Tibial nerve (tissue), 4 donors: Measurements from ENCODE around the gene KLHDC8B. TPM values are rescaled to one million over a fixed set of nuclear protein-coding genes. Genes with fewer than 3 reads are reported as not detected.

Experiments used
- DNase-seq, 2 donors: peaks; one replicate each; pipeline ENCODE4 v3.0.0-alpha.2; 2019; ENCODE audit warnings: low spot score in 2 of 2
- H3K27ac ChIP-seq, 4 donors: fragments of 200-600 bp; sonication (generic) in 3 of 4; one replicate each; pipeline ENCODE4 v1.5.1; 2017 to 2019; ENCODE audit warnings: mild to moderate bottlenecking in 1 of 4
- H3K27me3 ChIP-seq, 2 donors: fragments of 200-600 bp; sonication (generic) in 1 of 2; one replicate each; pipeline versions ENCODE4 v1.5.1 to v1.6.0; 2017 to 2019
- H3K36me3 ChIP-seq, 3 donors: fragments of 200-600 bp; sonication (generic); one replicate each; pipeline ENCODE4 v1.5.1; 2018 to 2019
- H3K4me1 ChIP-seq, 4 donors: fragments of 200-600 bp; sonication (generic) in 3 of 4; one replicate each; pipeline ENCODE4 v1.5.1; 2017 to 2019
- H3K4me3 ChIP-seq, 4 donors: fragments of 200-600 bp; sonication (generic) in 3 of 4; one replicate each; pipeline ENCODE4 v1.5.1; 2017 to 2019; ENCODE audit warnings: mild to moderate bottlenecking in 1 of 4, moderate library complexity in 1 of 4
- H3K9me3 ChIP-seq, 4 donors: fragments of 200-600 bp; sonication (generic) in 3 of 4; one replicate each; pipeline ENCODE4 v1.5.1; 2017 to 2019
- EP300 ChIP-seq, 2 donors: sonication (generic); formaldehyde crosslinking; IDR thresholded peaks; one replicate each; pipeline ENCODE4 v1.6.1; 2017; ENCODE audit warnings: antibody characterized with exemption in 2 of 2, mild to moderate bottlenecking in 1 of 2
- POLR2A ChIP-seq, 2 donors: fragments of 450-650 bp; IDR thresholded peaks; one replicate each; pipeline ENCODE4 v1.6.1; 2017; ENCODE audit warnings: antibody characterized with exemption in 2 of 2, mild to moderate bottlenecking in 2 of 2, moderate library complexity in 2 of 2
- WGBS, 2 donors: methylation state at CpG; one replicate each; pipeline ENCODE4 v1.1.5; 2018; 5-methylcytosine and 5-hydroxymethylcytosine counted together
- total RNA-seq, 4 donors: library from RNA; depleted of rRNA; stranded (reverse); fragments of >200 nt; gene quantifications; one replicate each; pipeline ENCODE4 v1.1.0, GENCODE V29; 2016
- TF ChIP-seq, protein P1 (sequence below), 5 experiments: fragments of 200-600 bp in 3 of 5; fragments of 450-650 bp in 2 of 5; sonication (generic) in 3 of 5; IDR thresholded peaks; one replicate each; pipeline ENCODE4 v1.5.1; 2016 to 2019; ENCODE audit warnings: antibody characterized with exemption in 5 of 5, mild to moderate bottlenecking in 3 of 5, moderate library complexity in 2 of 5

KLHDC8B gene
- total RNA-seq, 4 donors from 2014 or later, result 20.8 to 33.1 (median 29.7) TPM

DNA sequence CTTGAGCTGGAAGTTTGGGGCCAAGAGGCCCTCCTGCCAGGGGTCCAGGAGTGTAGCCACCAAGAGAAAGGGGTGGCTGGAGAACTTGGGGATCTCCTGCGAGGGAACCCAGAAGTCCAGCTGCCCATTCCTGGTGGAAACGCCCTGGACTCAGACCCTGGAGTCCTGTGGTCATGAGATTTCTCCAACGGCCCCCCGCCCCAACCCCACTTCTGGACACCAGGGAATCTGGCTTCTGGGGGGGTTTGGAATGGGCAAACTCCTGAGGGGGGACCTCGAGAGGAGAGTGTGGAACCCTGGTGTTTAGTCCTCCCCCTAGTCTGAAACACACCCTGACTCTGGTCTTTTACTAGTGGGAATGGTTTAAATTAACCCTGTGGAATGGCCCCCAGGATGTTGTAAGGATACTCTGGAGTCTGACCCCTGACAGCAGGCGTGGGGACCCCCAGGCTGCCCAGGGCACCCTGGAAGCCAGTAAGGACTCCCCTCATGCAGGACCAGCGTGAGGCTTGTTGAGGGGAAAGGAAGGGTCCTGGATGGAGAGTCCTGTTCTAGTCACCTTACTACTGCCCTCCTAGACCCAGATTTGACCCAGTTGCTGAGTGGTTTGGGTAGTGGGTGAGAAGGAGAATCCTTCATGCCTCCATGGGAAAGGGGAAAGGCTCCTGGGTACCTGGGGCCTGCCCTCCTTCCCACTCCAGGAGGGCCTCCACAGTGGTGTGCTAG, 540 bp downstream of the KLHDC8B start:
- peak overlapping the region; percentile 54 to 89 (median 66) for H3K4me3 ChIP-seq
- H3K4me1 ChIP-seq, result peaks cover 0 to 46% (median 29%) of the 10 kb centered on the region in 4 donors
- peak overlapping the region; percentile 47 to 91 (median 81) for H3K27ac ChIP-seq
- no peaks in the 10 kb centered on the region for H3K9me3 ChIP-seq
- WGBS, 2 donors, result 11 to 15% methylated on average over 7 of the region's 7 CpGs
- peaks cover 0 to 31% (median 0%) of the 10 kb centered on the region in 3 donors for H3K36me3 ChIP-seq
- TF ChIP-seq POLR2A (IDR thresholded peaks at IDR 0.05), result no peak
- TF ChIP-seq, protein P1, sequence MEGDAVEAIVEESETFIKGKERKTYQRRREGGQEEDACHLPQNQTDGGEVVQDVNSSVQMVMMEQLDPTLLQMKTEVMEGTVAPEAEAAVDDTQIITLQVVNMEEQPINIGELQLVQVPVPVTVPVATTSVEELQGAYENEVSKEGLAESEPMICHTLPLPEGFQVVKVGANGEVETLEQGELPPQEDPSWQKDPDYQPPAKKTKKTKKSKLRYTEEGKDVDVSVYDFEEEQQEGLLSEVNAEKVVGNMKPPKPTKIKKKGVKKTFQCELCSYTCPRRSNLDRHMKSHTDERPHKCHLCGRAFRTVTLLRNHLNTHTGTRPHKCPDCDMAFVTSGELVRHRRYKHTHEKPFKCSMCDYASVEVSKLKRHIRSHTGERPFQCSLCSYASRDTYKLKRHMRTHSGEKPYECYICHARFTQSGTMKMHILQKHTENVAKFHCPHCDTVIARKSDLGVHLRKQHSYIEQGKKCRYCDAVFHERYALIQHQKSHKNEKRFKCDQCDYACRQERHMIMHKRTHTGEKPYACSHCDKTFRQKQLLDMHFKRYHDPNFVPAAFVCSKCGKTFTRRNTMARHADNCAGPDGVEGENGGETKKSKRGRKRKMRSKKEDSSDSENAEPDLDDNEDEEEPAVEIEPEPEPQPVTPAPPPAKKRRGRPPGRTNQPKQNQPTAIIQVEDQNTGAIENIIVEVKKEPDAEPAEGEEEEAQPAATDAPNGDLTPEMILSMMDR (IDR thresholded peaks at IDR 0.05), result no peak
- TF ChIP-seq EP300 (IDR thresholded peaks at IDR 0.05), result no peak
- no peak for DNase-seq
- H3K27me3 ChIP-seq, result no peaks in the 10 kb centered on the region

DNA sequence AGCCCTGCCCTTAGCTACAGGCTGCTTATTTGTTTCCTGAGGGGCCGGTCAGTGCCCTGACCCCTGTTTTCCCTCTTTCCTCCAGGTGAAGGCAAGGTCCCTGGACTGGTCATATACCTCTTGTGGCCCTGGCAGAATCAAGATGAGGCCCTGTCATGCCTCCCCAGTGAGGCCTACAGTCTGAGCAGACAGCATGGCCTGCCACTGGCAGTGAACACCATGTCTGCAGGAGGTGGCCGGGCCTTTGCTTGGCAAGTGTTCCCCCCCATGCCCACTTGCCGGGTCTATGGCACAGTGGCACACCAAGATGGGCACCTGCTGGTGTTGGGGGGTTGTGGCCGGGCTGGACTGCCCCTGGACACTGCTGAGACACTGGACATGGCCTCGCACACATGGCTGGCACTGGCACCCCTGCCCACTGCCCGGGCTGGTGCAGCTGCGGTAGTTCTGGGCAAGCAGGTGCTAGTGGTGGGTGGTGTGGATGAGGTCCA, 1.2 kb downstream of the KLHDC8B start:
- no peak for DNase-seq
- peaks cover 0 to 46% (median 29%) of the 10 kb centered on the region in 4 donors for H3K4me1 ChIP-seq
- H3K27ac ChIP-seq, result peak overlapping the region in 3 of 4 donors; percentile 71 to 91 (median 91)
- peaks cover 0 to 32% (median 0%) of the 10 kb centered on the region in 3 donors for H3K36me3 ChIP-seq
- 39 to 44% methylated on average over 5 to 7 of the region's 7 CpGs for WGBS, 2 donors
- no peaks in the 10 kb centered on the region for H3K9me3 ChIP-seq
- H3K27me3 ChIP-seq, result no peaks in the 10 kb centered on the region
- H3K4me3 ChIP-seq, result peak overlapping the region; percentile 54 to 89 (median 66)
- no peak for TF ChIP-seq EP300 (IDR thresholded peaks at IDR 0.05)
- TF ChIP-seq, protein P1 (IDR thresholded peaks at IDR 0.05), result no peak
- TF ChIP-seq POLR2A (IDR thresholded peaks at IDR 0.05), result no peak

DNA sequence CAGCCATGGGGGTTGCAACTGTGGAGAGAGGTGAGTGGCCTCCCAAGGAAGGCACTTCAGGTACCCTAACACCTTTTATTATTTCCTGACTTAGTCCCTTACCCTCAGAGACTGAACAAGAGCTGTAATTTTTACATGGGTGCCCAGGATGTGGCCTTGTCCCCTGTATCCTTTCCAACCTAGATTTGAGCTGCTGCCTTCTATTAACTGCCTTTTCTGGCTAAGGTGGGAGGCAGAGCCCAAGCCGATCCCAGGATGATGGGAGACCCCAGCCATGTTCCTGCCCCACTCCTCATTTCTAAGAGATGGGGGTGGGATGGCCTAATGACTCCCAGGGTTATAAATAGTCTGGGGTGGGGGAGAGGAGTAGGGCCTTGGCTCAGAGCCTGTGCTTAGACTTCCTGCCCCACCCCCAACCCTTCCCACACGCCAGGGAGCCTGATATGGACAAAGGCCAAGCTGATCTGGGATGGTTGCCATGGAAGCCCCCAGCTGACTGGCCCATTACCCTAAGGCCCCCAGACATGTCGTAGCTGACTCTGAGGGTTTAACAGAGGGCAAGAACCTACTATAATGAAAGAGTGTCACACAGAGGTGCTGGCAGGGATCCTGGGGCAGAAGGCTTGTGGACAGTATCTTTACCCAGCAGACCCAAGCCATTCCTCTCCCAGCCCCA, 1.9 kb downstream of the KLHDC8B start:
- H3K9me3 ChIP-seq, result no peaks in the 10 kb centered on the region
- peaks cover 0 to 46% (median 29%) of the 10 kb centered on the region in 4 donors for H3K4me1 ChIP-seq
- H3K36me3 ChIP-seq, result peaks cover 0 to 32% (median 0%) of the 10 kb centered on the region in 3 donors
- TF ChIP-seq, protein P1 (IDR thresholded peaks at IDR 0.05), result no peak
- TF ChIP-seq POLR2A (IDR thresholded peaks at IDR 0.05), result no peak
- no peak for TF ChIP-seq EP300 (IDR thresholded peaks at IDR 0.05)
- H3K27ac ChIP-seq, result peak overlapping the region in 3 of 4 donors; percentile 71 to 91 (median 91)
- H3K27me3 ChIP-seq, result no peaks in the 10 kb centered on the region
- peak overlapping the region in 3 of 4 donors; percentile 57 to 89 (median 76) for H3K4me3 ChIP-seq
- DNase-seq, result no peak
- WGBS, 2 donors, result 7 to 9% methylated on average over 3 of the region's 3 CpGs

DNA sequence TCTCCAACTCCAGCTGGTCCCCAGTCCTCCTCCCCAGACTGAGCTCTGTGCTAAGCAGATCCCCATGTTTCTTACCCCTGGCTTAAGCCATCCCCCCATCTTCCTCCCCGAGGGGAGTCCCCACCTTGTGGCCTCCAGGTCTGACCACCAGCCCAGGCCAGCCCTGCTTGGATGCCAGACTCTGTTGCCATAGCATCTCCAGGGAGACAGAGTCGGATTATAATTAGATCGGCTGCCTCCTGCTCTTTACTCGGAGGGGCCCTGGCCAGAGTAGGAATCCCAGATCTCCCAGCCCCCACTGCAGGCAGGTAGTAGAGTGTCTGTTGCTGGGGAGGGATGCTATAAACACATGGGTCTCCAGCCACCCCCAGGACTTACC, 2.4 kb downstream of the KLHDC8B start:
- Histone ChIP-seq H3K27me3 (no peaks in the 10 kb centered on the region), H3K36me3 (peaks cover 0 to 32% (median 0%) of the 10 kb centered on the region in 3 donors), H3K4me3 (peak overlapping the region in 1 of 4 donors; percentile 89), H3K4me1 (peaks cover 0 to 46% (median 29%) of the 10 kb centered on the region in 4 donors), H3K27ac (peak overlapping the region in 2 of 4 donors; percentile 91), H3K9me3 (no peaks in the 10 kb centered on the region)
- 5 to 18% methylated on average over 2 to 4 of the region's 4 CpGs for WGBS, 2 donors
- DNase-seq, result no peak
- TF ChIP-seq POLR2A (IDR thresholded peaks at IDR 0.05) (no peak), EP300 (IDR thresholded peaks at IDR 0.05) (no peak)
- TF ChIP-seq, protein P1 (IDR thresholded peaks at IDR 0.05), result no peak
